H1 (cell line): ENCODE results near the gene PCDH20.

Experiments used
- ASH2L ChIP-seq: fragments of 200-600, 300-600 bp; sonication (generic); IDR thresholded peaks from one replicate; pipeline ENCODE4 v1.7.1; 2017; ENCODE audit warnings: low read length
- ATF2 ChIP-seq: IDR thresholded peaks from 2 replicates; pipeline ENCODE4 v1.6.1; 2012; ENCODE audit warnings: low read length, inconsistent platforms
- CHD1 ChIP-seq: IDR thresholded peaks from 2 replicates; pipeline ENCODE4 v1.6.1; 2012; ENCODE audit warnings: low read depth, low read length, improper control_type of control experiment
- CTCF ChIP-seq, 3 experiments: IDR thresholded peaks; 1 replicate in 2 of 3; 2 replicates in 1 of 3; pipeline versions ENCODE4 v1.5.1 to v1.6.1; 2011; ENCODE audit warnings: low read length in 3 of 3, mild to moderate bottlenecking in 3 of 3, inconsistent platforms in 2 of 3, low read depth in 1 of 3, moderate library complexity in 1 of 3; ENCODE audit not compliant: insufficient read depth in 1 of 3; ENCODE audit errors: control extremely low read depth in 1 of 3
- POLR2AphosphoS5 ChIP-seq: IDR thresholded peaks from 2 replicates; pipeline ENCODE4 v1.6.1; 2011; ENCODE audit warnings: low read depth, low read length
- TAF1 ChIP-seq: IDR thresholded peaks from 2 replicates; pipeline ENCODE4 v1.6.1; 2011; ENCODE audit warnings: mild to moderate bottlenecking, low read depth, low read length
- YY1 ChIP-seq: IDR thresholded peaks from 2 replicates; pipeline ENCODE4 v1.6.1; 2011; ENCODE audit warnings: low read depth, mild to moderate bottlenecking, low read length

GRCh38 chr13:61423915-61424314, 8.3 kb upstream of the PCDH20 start:
- TF ChIP-seq ASH2L (no peak), CHD1 (no peak), YY1 (no peak), POLR2AphosphoS5 (no peak), CTCF (IDR thresholded peaks at IDR 0.05; ENCODE audit: control extremely low read depth in 1 of 3, insufficient read depth in 1 of 3, low read depth in 1 of 3, low read length in 3 of 3) (no peak), ATF2 (no peak), TAF1 (no peak)
